Loucy (cell line): ENCODE measurements around the gene TADA1.

Source experiments
- H2AFZ ChIP-seq: fragments of 200-600 bp; sonication (generic); 2 replicates; pipeline ENCODE4 v1.6.0; 2016; ENCODE audit warnings: antibody characterized with exemption, mild to moderate bottlenecking, low read length, moderate library complexity
- H3F3A ChIP-seq: fragments of 200-600 bp; 2 replicates; pipeline ENCODE4 v1.6.0; 2016; ENCODE audit warnings: antibody characterized with exemption, low read depth, mild to moderate bottlenecking
- H3K27me3 ChIP-seq: fragments of 200-600 bp; sonication (generic); 2 replicates; pipeline ENCODE4 v1.6.1; 2014; ENCODE audit warnings: low read length, mild to moderate bottlenecking; ENCODE audit not compliant: insufficient read depth, poor library complexity, severe bottlenecking
- H3K36me3 ChIP-seq: fragments of 200-600 bp; sonication (generic); 2 replicates; pipeline ENCODE4 v1.6.1; 2016; ENCODE audit warnings: low read length; ENCODE audit not compliant: insufficient read depth
- H3K4me1 ChIP-seq: fragments of 200-600 bp; sonication (generic); 2 replicates; pipeline ENCODE4 v1.5.1; 2014; ENCODE audit warnings: low read length, mild to moderate bottlenecking; ENCODE audit not compliant: insufficient read depth, poor library complexity, severe bottlenecking
- H3K4me2 ChIP-seq: fragments of 200-600 bp; sonication (generic); 2 replicates; pipeline ENCODE4 v1.6.0; 2014; ENCODE audit warnings: antibody characterized with exemption, low read length, low read depth, mild to moderate bottlenecking; ENCODE audit not compliant: poor library complexity, severe bottlenecking
- H3K4me3 ChIP-seq: fragments of 200-600 bp; sonication (generic); 2 replicates; pipeline ENCODE4 v1.5.1; 2014; ENCODE audit warnings: low read length, mild to moderate bottlenecking, mixed read lengths; ENCODE audit not compliant: poor library complexity, severe bottlenecking
- H3K79me2 ChIP-seq: fragments of 200-600 bp; sonication (generic); 2 replicates; pipeline ENCODE4 v1.6.1; 2014; ENCODE audit warnings: low read length; ENCODE audit not compliant: insufficient read depth
- H3K9ac ChIP-seq: fragments of 200-600 bp; sonication (generic); 2 replicates; pipeline ENCODE4 v1.6.0; 2014; ENCODE audit warnings: mild to moderate bottlenecking, low read depth, low read length, moderate library complexity; ENCODE audit not compliant: poor library complexity, severe bottlenecking
- H3K9me2 ChIP-seq: fragments of 200-600 bp; sonication (generic); replicated peaks from 2 replicates; pipeline ENCODE4 v1.6.1; 2016; ENCODE audit warnings: low read depth, low read length, mixed read lengths
- H3K9me3 ChIP-seq: fragments of 200-600 bp; sonication (generic); 2 replicates; pipeline ENCODE4 v1.6.1; 2014; ENCODE audit warnings: mild to moderate bottlenecking, antibody characterized with exemption, low read length, low read depth; ENCODE audit not compliant: insufficient read depth
- H4K20me1 ChIP-seq: fragments of 200-600 bp; sonication (generic); 2 replicates; pipeline ENCODE4 v1.6.0; 2014; ENCODE audit warnings: antibody characterized with exemption, low read length, mild to moderate bottlenecking; ENCODE audit not compliant: insufficient read depth, poor library complexity, severe bottlenecking
- CTCF ChIP-seq: fragments of 200-600 bp; sonication (generic); conservative IDR thresholded peaks from 2 replicates; pipeline ENCODE4 v1.5.1; 2014; ENCODE audit warnings: mild to moderate bottlenecking, antibody characterized with exemption, low read length
- EZH2phosphoT487 ChIP-seq: fragments of 200-600 bp; IDR thresholded peaks from 2 replicates; pipeline ENCODE4 v1.6.1; 2018; ENCODE audit warnings: antibody characterized with exemption, mild to moderate bottlenecking, moderate library complexity, borderline replicate concordance

The TADA1 gene

DNA sequence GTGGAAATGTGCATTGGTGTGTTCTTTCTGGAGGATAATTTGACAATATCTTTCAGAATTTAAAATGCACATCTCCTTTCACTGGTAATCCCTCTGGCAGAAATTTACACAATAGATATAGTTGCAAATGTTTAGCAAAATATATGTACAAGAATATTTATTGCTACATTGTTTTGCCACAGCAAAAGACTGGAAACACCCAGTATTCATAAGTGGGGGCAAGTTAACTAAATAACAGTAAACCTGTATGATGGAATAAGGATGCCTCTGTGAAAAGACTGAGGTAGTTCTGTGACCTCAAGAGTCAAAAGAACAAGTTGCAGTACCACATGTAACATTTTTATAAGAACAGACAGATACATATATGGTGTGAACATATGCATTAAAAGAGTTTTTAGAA lies 13.7 kb upstream of the TADA1 start:
- H4K20me1 ChIP-seq, result no peaks in the 10 kb centered on the region
- H3F3A ChIP-seq, result no peaks in the 10 kb centered on the region
- no peak overlapping the region for H3K4me3 ChIP-seq
- H3K4me2 ChIP-seq, result peak overlapping the region; percentile 23
- no peak for TF ChIP-seq EZH2phosphoT487
- TF ChIP-seq CTCF, result no peak
- no peaks in the 10 kb centered on the region for H3K9me2 ChIP-seq
- H2AFZ ChIP-seq, result peak overlapping the region; percentile 69
- no peaks in the 10 kb centered on the region for H3K36me3 ChIP-seq
- no peaks in the 10 kb centered on the region for H3K9me3 ChIP-seq
- no peaks in the 10 kb centered on the region for H3K27me3 ChIP-seq
- H3K9ac ChIP-seq, result no peak overlapping the region
- no peaks in the 10 kb centered on the region for H3K79me2 ChIP-seq
- H3K4me1 ChIP-seq, result peaks cover 17% of the 10 kb centered on the region

GRCh38 chr1:166888373-166889111 lies 12.5 kb upstream of the TADA1 start:
- Histone ChIP-seq H3K27me3 (no peaks in the 10 kb centered on the region), H3K36me3 (no peaks in the 10 kb centered on the region), H3K9ac (no peak overlapping the region), H3F3A (no peaks in the 10 kb centered on the region), H3K79me2 (no peaks in the 10 kb centered on the region), H3K9me3 (no peaks in the 10 kb centered on the region), H2AFZ (no peak overlapping the region), H3K4me3 (no peak overlapping the region), H3K4me1 (peaks cover 23% of the 10 kb centered on the region), H3K9me2 (no peaks in the 10 kb centered on the region), H3K4me2 (no peak overlapping the region), H4K20me1 (no peaks in the 10 kb centered on the region)
- TF ChIP-seq EZH2phosphoT487 (no peak), CTCF (no peak)

DNA sequence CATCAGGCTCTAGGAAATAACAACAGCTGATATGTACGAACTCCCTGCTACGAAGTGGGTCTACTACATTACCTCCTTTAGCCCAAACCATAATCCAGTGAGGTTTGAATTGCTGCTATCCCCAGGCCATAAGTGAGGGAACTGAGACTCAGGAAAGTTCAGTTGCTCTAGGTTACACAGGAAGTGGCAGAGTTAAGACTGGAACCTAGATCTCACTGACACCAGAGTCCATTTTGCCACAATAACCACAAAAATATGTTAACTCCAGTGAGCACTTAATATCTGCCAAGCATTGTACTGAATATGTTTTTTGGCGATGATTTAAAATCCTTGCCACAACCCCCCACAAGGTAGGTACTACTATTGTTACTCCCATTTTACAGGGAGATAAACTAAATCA lies 8.9 kb upstream of the TADA1 start:
- H3K4me3 ChIP-seq, result peak overlapping the region; percentile 24
- H3K4me1 ChIP-seq, result peaks cover 20% of the 10 kb centered on the region
- H4K20me1 ChIP-seq, result no peaks in the 10 kb centered on the region
- H3F3A ChIP-seq, result no peaks in the 10 kb centered on the region
- H2AFZ ChIP-seq, result peak overlapping the region; percentile 24; the same call in 1 of the 2 replicates
- H3K9me3 ChIP-seq, result no peaks in the 10 kb centered on the region
- no peak for TF ChIP-seq EZH2phosphoT487
- TF ChIP-seq CTCF, result no peak
- H3K79me2 ChIP-seq, result no peaks in the 10 kb centered on the region
- H3K9me2 ChIP-seq, result no peaks in the 10 kb centered on the region
- H3K27me3 ChIP-seq, result no peaks in the 10 kb centered on the region
- peak overlapping the region; percentile 9 for H3K9ac ChIP-seq
- H3K4me2 ChIP-seq, result peak overlapping the region; percentile 50
- no peaks in the 10 kb centered on the region for H3K36me3 ChIP-seq
